ENCODE data around the gene IL1RAPL1.

IL1RAPL1 gene

GRCh38 chrX:29834764-29835163 is 1247.5 kb downstream of the IL1RAPL1 start:
- no peak for DNase-seq

GRCh38 chrX:29841750-29842149 is 1254.5 kb downstream of the IL1RAPL1 start:
- DNase-seq = no peak

GRCh38 chrX:29842552-29842951 is 1255.3 kb downstream of the IL1RAPL1 start:
- DNase-seq = no peak

- DNase-seq = no peak
Measured at GRCh38 chrX:29851857-29852605, 1264.8 kb downstream of the IL1RAPL1 start.

- no peak for DNase-seq
Measured at GRCh38 chrX:29852767-29853166, 1265.5 kb downstream of the IL1RAPL1 start.

DNA sequence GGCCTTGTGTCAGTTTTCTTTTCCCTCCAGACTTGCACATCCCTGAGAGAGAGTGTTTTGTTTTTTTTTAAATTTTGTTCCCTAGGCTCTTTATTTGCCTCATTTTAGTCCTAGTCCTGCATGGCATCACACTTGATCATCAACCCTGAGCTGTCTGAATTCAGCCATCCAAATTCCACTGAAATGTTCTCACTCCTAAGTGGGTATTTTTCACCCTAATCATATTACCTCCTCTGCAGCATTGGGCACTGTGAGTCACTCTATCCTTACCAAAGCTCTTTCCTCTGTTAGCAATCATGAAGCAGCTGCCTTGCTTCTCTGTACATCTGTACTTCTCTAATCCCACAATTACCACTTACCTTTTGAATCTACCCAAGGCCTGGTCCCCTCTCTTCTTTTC is 1271.5 kb downstream of the IL1RAPL1 start:
- no peak for DNase-seq

GRCh38 chrX:29862126-29862677 is 1275.0 kb downstream of the IL1RAPL1 start:
- no peak for DNase-seq

DNA sequence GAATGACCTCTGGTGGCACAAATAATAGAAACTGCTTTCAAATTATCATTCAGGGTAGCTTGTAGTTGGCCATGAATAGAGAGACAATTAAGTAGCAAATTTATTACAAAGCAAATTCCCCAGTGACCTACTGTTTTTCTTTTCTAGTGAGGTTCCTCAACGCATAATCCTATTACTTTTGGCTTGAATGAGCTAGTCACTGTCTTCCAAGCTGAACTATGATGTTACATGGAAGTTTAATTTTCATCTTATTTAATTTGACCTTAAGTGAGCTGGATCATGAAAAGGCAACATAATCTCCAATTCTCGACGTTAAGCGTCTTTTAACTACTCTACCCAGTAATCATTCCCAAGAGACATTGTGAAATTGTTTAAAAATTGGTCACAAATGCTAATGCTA is 1280.7 kb downstream of the IL1RAPL1 start:
- DNase-seq = no peak

GRCh38 chrX:29869837-29870236 is 1282.6 kb downstream of the IL1RAPL1 start:
- no peak for DNase-seq

GRCh38 chrX:29870608-29871007 is 1283.4 kb downstream of the IL1RAPL1 start:
- DNase-seq = no peak

DNA sequence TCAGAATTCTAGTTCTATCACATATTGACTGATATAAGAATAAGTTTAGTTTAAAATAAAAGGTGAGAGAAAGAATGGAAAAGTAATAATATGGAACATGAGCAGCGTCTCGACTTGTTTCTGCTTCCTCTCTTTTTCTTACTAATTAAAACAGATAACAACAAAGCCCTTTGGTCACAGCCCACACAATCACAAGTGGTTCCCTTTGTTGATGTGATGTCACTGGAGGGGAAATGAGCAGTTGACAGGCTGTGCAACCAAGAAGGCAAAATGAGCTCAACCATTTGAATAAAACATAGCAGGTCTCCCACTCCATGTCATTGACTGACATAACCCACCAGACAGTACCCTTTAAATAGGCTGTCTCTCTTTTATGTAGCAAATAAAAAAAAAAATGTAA is 1285.6 kb downstream of the IL1RAPL1 start:
- DNase-seq = no peak

GRCh38 chrX:29876733-29877132 is 1289.5 kb downstream of the IL1RAPL1 start:
- DNase-seq = no peak

GRCh38 chrX:29880977-29881376 is 1293.7 kb downstream of the IL1RAPL1 start:
- no peak for DNase-seq

- DNase-seq = no peak
Measured at GRCh38 chrX:29890004-29890403, 1302.8 kb downstream of the IL1RAPL1 start.

DNA sequence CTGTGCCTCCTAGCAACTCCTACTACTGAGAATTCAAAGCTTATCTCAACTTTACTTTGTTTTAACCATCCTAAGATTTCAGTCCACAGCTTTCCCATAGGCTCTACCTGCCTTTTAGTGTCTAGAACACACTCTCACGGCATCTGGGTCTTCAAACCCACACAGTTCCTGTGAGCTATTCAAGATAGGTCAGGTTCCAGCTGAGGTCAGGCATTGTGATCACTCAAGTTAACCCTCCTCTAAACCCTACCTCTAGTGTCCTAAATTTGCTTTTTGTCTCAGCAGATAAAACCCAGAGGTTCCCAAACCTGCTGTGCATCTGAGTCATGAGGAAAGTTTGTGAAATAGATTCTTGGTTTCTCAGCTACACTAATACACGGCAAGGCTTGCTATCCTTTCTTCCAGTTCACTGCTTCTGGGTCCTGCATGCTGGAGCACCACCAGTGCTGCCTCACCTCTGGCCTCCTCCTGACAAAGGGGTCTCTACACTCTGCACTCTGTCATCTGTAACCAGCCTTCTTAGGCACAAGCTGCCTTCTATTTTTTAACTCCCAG is 1303.5 kb downstream of the IL1RAPL1 start:
- DNase-seq = no peak

GRCh38 chrX:29902004-29902403 is 1314.8 kb downstream of the IL1RAPL1 start:
- no peak for DNase-seq

DNA sequence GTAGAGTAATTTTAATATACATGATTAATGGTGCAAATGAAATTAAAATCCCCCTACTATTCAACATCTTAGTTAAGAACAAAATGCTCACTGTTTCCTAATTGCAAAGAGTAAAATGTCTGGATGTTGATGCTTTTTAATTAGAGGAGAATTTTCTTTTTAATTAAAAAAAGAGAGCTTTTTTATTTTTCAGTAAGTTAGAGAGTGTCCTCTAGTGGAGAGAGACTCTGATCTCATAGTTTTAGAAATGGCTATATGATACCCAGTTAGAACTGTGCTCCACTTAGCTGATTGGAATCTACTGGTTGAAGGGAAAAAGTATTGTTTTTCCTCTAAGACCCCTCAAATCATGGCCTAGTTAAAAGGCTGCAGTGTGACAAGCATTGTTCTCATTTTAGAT is 1316.1 kb downstream of the IL1RAPL1 start:
- no peak for DNase-seq

DNA sequence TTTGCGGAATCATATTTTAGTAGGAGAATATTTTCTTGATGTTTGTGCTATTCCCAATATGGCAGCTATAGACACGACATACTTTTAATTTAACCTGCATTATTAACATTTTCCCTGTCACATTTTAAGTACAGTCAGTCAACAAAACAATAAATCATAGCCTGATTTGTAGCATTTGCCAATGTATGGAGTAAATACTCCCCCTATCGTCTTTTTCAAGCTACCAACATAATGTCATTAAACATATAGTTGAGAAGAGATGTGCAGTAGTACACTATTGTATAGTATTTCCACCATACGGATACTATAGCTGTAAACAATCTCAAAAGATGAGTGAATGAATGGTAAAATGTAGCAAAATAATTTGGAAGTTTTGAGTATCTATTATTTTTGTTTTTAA is 1324.4 kb downstream of the IL1RAPL1 start:
- DNase-seq = no peak

- DNase-seq = no peak
Measured at GRCh38 chrX:29913647-29914046, 1326.4 kb downstream of the IL1RAPL1 start.

GRCh38 chrX:29922607-29923006 is 1335.4 kb downstream of the IL1RAPL1 start:
- no peak for DNase-seq

DNA sequence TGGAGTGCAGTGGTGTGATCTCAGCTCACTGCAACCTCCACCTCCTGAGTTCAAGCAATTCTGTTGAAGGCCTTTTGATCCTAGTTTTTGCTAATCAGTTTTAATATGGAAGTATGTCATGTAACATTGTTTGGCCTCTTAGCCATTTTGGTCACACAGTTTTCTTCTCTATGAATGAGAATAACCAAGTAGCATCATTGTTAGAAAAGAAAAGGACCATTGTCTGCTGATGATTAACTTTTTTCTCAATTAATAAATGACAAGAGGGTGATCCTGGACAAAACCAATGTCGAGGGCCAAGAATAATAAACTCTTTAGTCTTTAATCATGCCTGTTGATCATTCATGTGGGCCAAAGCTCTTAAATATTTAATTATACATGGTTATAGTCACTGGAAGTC is 1338.8 kb downstream of the IL1RAPL1 start:
- DNase-seq = no peak

DNA sequence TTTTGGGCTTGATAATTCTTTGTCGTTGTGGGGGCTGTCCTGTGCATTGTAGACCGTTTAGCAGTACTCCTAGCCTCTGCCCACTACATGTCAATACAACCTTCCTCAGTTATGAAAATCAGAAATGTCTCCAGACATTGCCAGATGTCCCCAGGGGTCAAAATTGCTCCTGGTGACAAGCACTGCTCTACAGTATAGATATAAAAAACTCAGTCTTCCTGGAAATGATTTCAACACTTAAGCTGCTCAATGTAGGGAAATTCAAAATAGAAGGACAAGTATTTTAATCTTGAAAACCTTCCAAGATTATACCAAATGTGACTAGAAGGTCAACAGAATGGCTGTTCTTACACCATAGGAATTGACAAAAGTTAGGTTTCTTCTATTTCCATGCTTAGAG is 1339.4 kb downstream of the IL1RAPL1 start:
- DNase-seq = no peak

GRCh38 chrX:29935455-29935854 is 1348.2 kb downstream of the IL1RAPL1 start:
- DNase-seq = no peak

GRCh38 chrX:29940750-29941149 is 1353.5 kb downstream of the IL1RAPL1 start:
- DNase-seq = no peak

DNA sequence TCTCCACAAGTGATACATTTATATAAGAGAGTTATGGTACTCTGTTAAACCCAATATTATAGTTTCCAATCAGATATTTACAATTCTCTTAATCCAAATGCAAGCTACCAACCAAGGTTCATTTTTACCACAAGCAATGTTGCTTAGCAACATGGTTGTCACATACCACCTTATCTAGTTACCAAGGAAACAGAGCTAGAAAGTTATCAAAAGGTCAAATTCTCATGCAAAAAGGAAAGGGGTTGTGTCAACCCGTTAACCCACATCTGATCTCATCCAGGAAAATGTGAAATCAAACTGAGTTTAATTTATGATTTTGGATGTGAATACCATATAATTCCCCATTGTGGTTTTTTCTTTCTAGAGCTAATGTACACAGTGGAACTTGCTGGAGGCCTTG is 1354.0 kb downstream of the IL1RAPL1 start:
- no peak for DNase-seq
